Adipose tissue (tissue), 3 donors: Measurements from ENCODE around the gene TBC1D3B. TPM values are rescaled to one million over a fixed set of nuclear protein-coding genes. Genes with fewer than 3 reads are reported as not detected.
"Not testable (repeated sequence)": the region's sequence is repeated elsewhere in the genome, so short reads cannot be mapped to it uniquely, and the experiment has no call there.

Source experiments
- H3K27ac ChIP-seq: one replicate; pipeline ENCODE4 v1.5.1; 2013; ENCODE audit warnings: low read depth, low read length
- WGBS, 3 donors: extraction: QIAGEN DNeasy Blood & Tissue Kit; methylation state at CpG; one replicate each; pipeline ENCODE4 v1.1.7; 2013; 5-methylcytosine and 5-hydroxymethylcytosine counted together
- polyA plus RNA-seq, 3 donors: library from polyadenylated mRNA; stranded (reverse); fragments of 200-250 nt; gene quantifications; one replicate each; pipeline ENCODE4 v1.2.3, GENCODE V29; 2013
- donor health status: healthy with polysubstance abuse.
- donor health status: Bipolar disorder and iron deficiency.
- donor health status: healthy.

TBC1D3B gene
- polyA plus RNA-seq, 3 donors, result 0.82 to 1.5 TPM; not detected in 1

GRCh38 chr17:36185416-36185815 lies 9.0 kb upstream of the TBC1D3B start:
- H3K27ac ChIP-seq, result no peak overlapping the region
- 43 to 77% (median 71%) methylated on average over 2 of the region's 2 CpGs for WGBS, 3 donors

GRCh38 chr17:36184023-36184765 lies 7.8 kb upstream of the TBC1D3B start:
- 75 to 89% (median 85%) methylated on average over 9 to 12 of the region's 12 CpGs for WGBS, 3 donors
- H3K27ac ChIP-seq, result no peak overlapping the region

- WGBS, 3 donors, result 3 to 5% (median 4%) methylated on average over 69 to 76 of the region's 76 CpGs
These were observed 6.8 kb upstream of the TBC1D3B start for GRCh38 chr17:36183001-36183971.

GRCh38 chr17:36182176-36183000 lies 6.0 kb upstream of the TBC1D3B start:
- no peak overlapping the region for H3K27ac ChIP-seq
- WGBS, 3 donors, result 23 to 31% (median 24%) methylated on average over 48 of the region's 48 CpGs

More at GRCh38 chr17:36183001-36183971, 6.8 kb upstream of the TBC1D3B start:
- H3K27ac ChIP-seq, result no peak overlapping the region

GRCh38 chr17:36181446-36182175 lies 5.2 kb upstream of the TBC1D3B start:
- 78 to 94% (median 88%) methylated on average over 6 of the region's 6 CpGs for WGBS, 3 donors
- not testable (repeated sequence) for H3K27ac ChIP-seq

- WGBS, 3 donors, result 53 to 72% (median 68%) methylated on average over 4 to 5 of the region's 8 CpGs
These were observed 7.6 kb downstream of the TBC1D3B start for GRCh38 chr17:36168836-36169235.

GRCh38 chr17:36153895-36154610 lies 22.4 kb downstream of the TBC1D3B start:
- 64 to 72% (median 67%) methylated on average over 10 of the region's 10 CpGs for WGBS, 3 donors
- no peak overlapping the region for H3K27ac ChIP-seq

More at GRCh38 chr17:36168836-36169235, 7.6 kb downstream of the TBC1D3B start:
- not testable (repeated sequence) for H3K27ac ChIP-seq

- no peak overlapping the region for H3K27ac ChIP-seq
- 86 to 90% (median 88%) methylated on average over 8 of the region's 8 CpGs for WGBS, 3 donors
These were observed 23.8 kb downstream of the TBC1D3B start for GRCh38 chr17:36152639-36153120.

GRCh38 chr17:36151891-36152638 lies 24.4 kb downstream of the TBC1D3B start:
- 50 to 77% (median 76%) methylated on average over 4 of the region's 4 CpGs for WGBS, 3 donors
- no peak overlapping the region for H3K27ac ChIP-seq

- WGBS, 3 donors, result 33 to 58% (median 37%) methylated on average over 11 of the region's 11 CpGs
- no peak overlapping the region for H3K27ac ChIP-seq
These were observed 27.1 kb downstream of the TBC1D3B start for GRCh38 chr17:36149296-36149820.

- no peak overlapping the region for H3K27ac ChIP-seq
These were observed 27.7 kb downstream of the TBC1D3B start for GRCh38 chr17:36148559-36149295.

GRCh38 chr17:36147601-36148000 lies 28.8 kb downstream of the TBC1D3B start:
- WGBS, 3 donors, result 58 to 88% (median 84%) methylated on average over 3 of the region's 3 CpGs
- H3K27ac ChIP-seq, result no peak overlapping the region

More at GRCh38 chr17:36148559-36149295, 27.7 kb downstream of the TBC1D3B start:
- WGBS, 3 donors, result 32 to 39% (median 36%) methylated on average over 6 of the region's 6 CpGs

- WGBS, 3 donors, result 65 to 81% (median 78%) methylated on average over 5 of the region's 5 CpGs
- H3K27ac ChIP-seq, result no peak overlapping the region
These were observed 31.3 kb downstream of the TBC1D3B start for GRCh38 chr17:36144981-36145729.

- WGBS, 3 donors, result 89 to 93% (median 90%) methylated on average over 2 of the region's 2 CpGs
- no peak overlapping the region for H3K27ac ChIP-seq
These were observed 32.4 kb downstream of the TBC1D3B start for GRCh38 chr17:36144014-36144413.

- H3K27ac ChIP-seq, result no peak overlapping the region
- whole genome bisulfite sequencing, 3 donors, result 87 to 93% (median 89%) methylated on average over 8 of the region's 8 CpGs
These were observed 33.6 kb downstream of the TBC1D3B start for GRCh38 chr17:36142806-36143205.
